HG03103 (cell line): Measurements from ENCODE around the gene ARL5A.
A peak's percentile ranks its signal among the peaks of the same experiment; 100 is the strongest.

Experiments used
- ATAC-seq: cut with Tn5 transposase; IDR thresholded peaks from one replicate; pipeline ENCODE4 v1.9.1; 2021; ENCODE audit warnings: low read depth; ENCODE audit not compliant: unreplicated experiment

ARL5A gene

GRCh38 chr2:151841047-151841424, 12.8 kb upstream of the ARL5A start:
- ATAC-seq: no peak

GRCh38 chr2:151840216-151841046, 12.2 kb upstream of the ARL5A start:
- peak; percentile 96 for ATAC-seq

- ATAC-seq: no peak
Measured at GRCh38 chr2:151837926-151838325, 9.7 kb upstream of the ARL5A start.

- ATAC-seq: peak; percentile 66
Measured at GRCh38 chr2:151833984-151834383, 5.8 kb upstream of the ARL5A start.

- ATAC-seq: no peak
Measured at GRCh38 chr2:151830961-151831360, 2.7 kb upstream of the ARL5A start.

- no peak for ATAC-seq
Measured at GRCh38 chr2:151828890-151829324, 686 bp upstream of the ARL5A start.

- ATAC-seq: peak; percentile 7
Measured at GRCh38 chr2:151827564-151828142, 568 bp downstream of the ARL5A start.

- ATAC-seq: no peak
Measured at GRCh38 chr2:151826737-151827157, 1.5 kb downstream of the ARL5A start.

GRCh38 chr2:151824886-151825285, 3.3 kb downstream of the ARL5A start:
- no peak for ATAC-seq

- ATAC-seq: no peak
Measured at GRCh38 chr2:151823651-151824050, 4.6 kb downstream of the ARL5A start.

GRCh38 chr2:151819920-151820319, 8.3 kb downstream of the ARL5A start:
- ATAC-seq: peak; percentile 68

- ATAC-seq: no peak
Measured at GRCh38 chr2:151817929-151818328, 10.3 kb downstream of the ARL5A start.

- no peak for ATAC-seq
Measured at GRCh38 chr2:151816843-151817242, 11.4 kb downstream of the ARL5A start.

- ATAC-seq: no peak
Measured at GRCh38 chr2:151815821-151816489, 12.3 kb downstream of the ARL5A start.

- ATAC-seq: no peak
Measured at GRCh38 chr2:151810489-151810888, 17.7 kb downstream of the ARL5A start.

GRCh38 chr2:151809073-151809383, 19.2 kb downstream of the ARL5A start:
- ATAC-seq: no peak

- no peak for ATAC-seq
Measured at GRCh38 chr2:151808258-151809072, 19.8 kb downstream of the ARL5A start.

GRCh38 chr2:151805961-151806360, 22.3 kb downstream of the ARL5A start:
- ATAC-seq: no peak

- no peak for ATAC-seq
Measured at GRCh38 chr2:151805343-151805742, 22.9 kb downstream of the ARL5A start.

- ATAC-seq: no peak
Measured at GRCh38 chr2:151803811-151804210, 24.4 kb downstream of the ARL5A start.

GRCh38 chr2:151802315-151802714, 25.9 kb downstream of the ARL5A start:
- ATAC-seq: no peak
